ENCODE data around the gene CHMP5. TPM values are rescaled to one million over a fixed set of nuclear protein-coding genes. Genes with fewer than 3 reads are reported as not detected.
A peak's percentile ranks its signal among the peaks of the same experiment; 100 is the strongest.

Gene CHMP5
- polyA plus RNA-seq, 3 donors = 33.5 to 72.5 (median 65.0) TPM

GRCh38 chr9:33255014-33255413, 9.8 kb upstream of the CHMP5 start:
- peak overlapping the region in 1 of 7 donors; percentile 71 for H3K27ac Mint-ChIP-seq

GRCh38 chr9:33255471-33255870, 9.4 kb upstream of the CHMP5 start:
- H3K4me2 ChIP-seq (replicated peaks; ENCODE audit: extremely low read depth, low read length, poor library complexity, severe bottlenecking) = no peak overlapping the region
- peaks cover 14% of the 10 kb centered on the region for H3K79me2 ChIP-seq (ENCODE audit: insufficient read depth, low read length)
- H3K36me3 Mint-ChIP-seq = peaks cover 81 to 91% of the 10 kb centered on the region in 2 donors
- no peak overlapping the region for H3K27ac ChIP-seq (ENCODE audit: low read depth in 1 of 2, low read length in 2 of 2)
- no peaks in the 10 kb centered on the region for H3K4me1 ChIP-seq (ENCODE audit: control insufficient read depth in 1 of 2, insufficient read depth in 2 of 2, low read length in 2 of 2)
- TF ChIP-seq CTCF (IDR thresholded peaks at IDR 0.05) = no peak
- peaks cover 2% of the 10 kb centered on the region for H3K4me1 Mint-ChIP-seq
- H4K20me1 ChIP-seq (ENCODE audit: insufficient read depth, low read length) = peaks cover 17% of the 10 kb centered on the region
- intact Hi-C loops (cut with micrococcal nuclease) = no loop called here
- H3K9me3 ChIP-seq (replicated peaks in 1 of 2; ENCODE audit: control insufficient read depth in 1 of 2, insufficient read depth in 1 of 2, low read length in 2 of 2) = no peaks in the 10 kb centered on the region
- H2AFZ ChIP-seq (ENCODE audit: insufficient read depth, low read depth, low read length, poor library complexity, severe bottlenecking) = no peak overlapping the region
- H3K27me3 ChIP-seq (ENCODE audit: control insufficient read depth in 2 of 2, insufficient read depth in 2 of 2, low read length in 2 of 2) = no peaks in the 10 kb centered on the region
- H3K36me3 ChIP-seq (replicated peaks in 1 of 2; ENCODE audit: control insufficient read depth in 1 of 2, insufficient read depth in 2 of 2, low read length in 2 of 2) = peaks cover 89 to 97% of the 10 kb centered on the region in 2 donors
- H3K27me3 Mint-ChIP-seq (ENCODE audit: low read depth in 3 of 3) = no peaks in the 10 kb centered on the region
- no peak overlapping the region for H3K4me3 Mint-ChIP-seq
- no peak overlapping the region for H3K4me3 ChIP-seq (replicated peaks in 1 of 3; ENCODE audit: low read depth in 2 of 3, low read length in 3 of 3)
- DNase-seq = no peak
- H3K9ac ChIP-seq (ENCODE audit: insufficient read depth, low read length, poor library complexity, severe bottlenecking) = no peak overlapping the region
- H3K27ac Mint-ChIP-seq = no peak overlapping the region
- H3K9me3 Mint-ChIP-seq = no peaks in the 10 kb centered on the region
- WGBS (ENCODE audit: insufficient coverage) = 93% methylated on average over 2 of the region's 4 CpGs

More at GRCh38 chr9:33255014-33255413, 9.8 kb upstream of the CHMP5 start:
- Mint-ChIP-seq H3K4me1 (peaks cover 2% of the 10 kb centered on the region), H3K36me3 (peaks cover 78 to 89% of the 10 kb centered on the region in 2 donors), H3K9me3 (no peaks in the 10 kb centered on the region), H3K27me3 (ENCODE audit: low read depth in 3 of 3) (no peaks in the 10 kb centered on the region), H3K4me3 (no peak overlapping the region)
- H4K20me1 ChIP-seq (ENCODE audit: insufficient read depth, low read length) = peaks cover 16% of the 10 kb centered on the region
- no peaks in the 10 kb centered on the region for H3K4me1 ChIP-seq (ENCODE audit: control insufficient read depth in 1 of 2, insufficient read depth in 2 of 2, low read length in 2 of 2)
- no peaks in the 10 kb centered on the region for H3K9me3 ChIP-seq (replicated peaks in 1 of 2; ENCODE audit: control insufficient read depth in 1 of 2, insufficient read depth in 1 of 2, low read length in 2 of 2)
- DNase-seq = no peak
- intact Hi-C loops (cut with micrococcal nuclease) = no loop called here
- no peak overlapping the region for H3K4me2 ChIP-seq (replicated peaks; ENCODE audit: extremely low read depth, low read length, poor library complexity, severe bottlenecking)
- no peak overlapping the region for H3K9ac ChIP-seq (ENCODE audit: insufficient read depth, low read length, poor library complexity, severe bottlenecking)
- no peak overlapping the region for H3K4me3 ChIP-seq (replicated peaks in 1 of 3; ENCODE audit: low read depth in 2 of 3, low read length in 3 of 3)
- no peak for TF ChIP-seq CTCF (IDR thresholded peaks at IDR 0.05)
- H3K27ac ChIP-seq (ENCODE audit: low read depth in 1 of 2, low read length in 2 of 2) = no peak overlapping the region
- over 99% methylated on average over 8 of the region's 8 CpGs for WGBS (ENCODE audit: insufficient coverage)
- no peaks in the 10 kb centered on the region for H3K27me3 ChIP-seq (ENCODE audit: control insufficient read depth in 2 of 2, insufficient read depth in 2 of 2, low read length in 2 of 2)
- peaks cover 84 to 97% of the 10 kb centered on the region in 2 donors for H3K36me3 ChIP-seq (replicated peaks in 1 of 2; ENCODE audit: control insufficient read depth in 1 of 2, insufficient read depth in 2 of 2, low read length in 2 of 2)
- H3K79me2 ChIP-seq (ENCODE audit: insufficient read depth, low read length) = peaks cover 12% of the 10 kb centered on the region
- H2AFZ ChIP-seq (ENCODE audit: insufficient read depth, low read depth, low read length, poor library complexity, severe bottlenecking) = no peak overlapping the region

Measured in CD14-positive monocyte (primary cell).